SK-N-SH treated with all-trans-retinoic acid at 6 μM for 48 hours (cell line): ENCODE results near the gene CSTB.
"Not testable (repeated sequence)": the region's sequence is repeated elsewhere in the genome, so short reads cannot be mapped to it uniquely, and the experiment has no call there.

Experiments used
- ATAC-seq: fragments of 200-7000 bp; cut with Tn5 transposase; 3 replicates; pipeline ENCODE4 v1.9.1; 2020; ENCODE audit warnings: mild to moderate bottlenecking, moderate library complexity
- ARNTL ChIP-seq: fragments of 450-650 bp; formaldehyde crosslinking; IDR thresholded peaks from 2 replicates; pipeline ENCODE4 v1.5.0; 2020; ENCODE audit warnings: low read depth, mild to moderate bottlenecking, moderate library complexity, borderline replicate concordance
- CREB5 ChIP-seq: fragments of 250-450 bp; sonication (Bioruptor Pico); IDR thresholded peaks from 2 replicates; pipeline ENCODE4 v1.5.1; 2020; ENCODE audit warnings: low read depth, mild to moderate bottlenecking, moderate library complexity
- CSDC2 ChIP-seq: fragments of 250-450 bp; sonication (Bioruptor Pico); IDR thresholded peaks from 2 replicates; pipeline ENCODE4 v1.5.0; 2020; ENCODE audit warnings: mild to moderate bottlenecking, moderate library complexity
- CSRNP3 ChIP-seq: fragments of 250-450 bp; sonication (Bioruptor Pico); IDR thresholded peaks from 2 replicates; pipeline ENCODE4 v1.5.1; 2021; ENCODE audit warnings: mild to moderate bottlenecking, moderate library complexity
- ESRRG ChIP-seq: fragments of 250-450 bp; sonication (Bioruptor Pico); IDR thresholded peaks from 2 replicates; pipeline ENCODE4 v1.6.1; 2021; ENCODE audit warnings: mild to moderate bottlenecking
- GLIS3 ChIP-seq: fragments of 250-450 bp; sonication (Bioruptor Pico); IDR thresholded peaks from 2 replicates; pipeline ENCODE4 v1.5.0; 2020; ENCODE audit warnings: mild to moderate bottlenecking, moderate library complexity
- ISL1 ChIP-seq: fragments of 250-450 bp; sonication (Bioruptor Pico); IDR thresholded peaks from 2 replicates; pipeline ENCODE4 v2.1.2; 2022; ENCODE audit warnings: mild to moderate bottlenecking, moderate library complexity
- OSR1 ChIP-seq: fragments of 250-450 bp; sonication (Bioruptor Pico); IDR thresholded peaks from 2 replicates; pipeline ENCODE4 v1.8.0; 2022; ENCODE audit warnings: moderate library complexity, mild to moderate bottlenecking, inconsistent platforms
- RARB ChIP-seq: fragments of 250-450 bp; sonication (Bioruptor Pico); IDR thresholded peaks from 2 replicates; pipeline ENCODE4 v1.8.0; 2021; ENCODE audit warnings: mild to moderate bottlenecking, moderate library complexity
- SNAI2 ChIP-seq: fragments of 250-450 bp; sonication (Bioruptor Pico); IDR thresholded peaks from 2 replicates; pipeline ENCODE4 v1.5.0; 2020; ENCODE audit warnings: mild to moderate bottlenecking, moderate library complexity
- TCF4 ChIP-seq: fragments of 250-450 bp; sonication (Bioruptor Pico); IDR thresholded peaks from 2 replicates; pipeline ENCODE4 v1.8.0; 2021; ENCODE audit warnings: mild to moderate bottlenecking, moderate library complexity, borderline replicate concordance
- TSHZ2 ChIP-seq: fragments of 250-450 bp; sonication (Bioruptor Pico); IDR thresholded peaks from 2 replicates; pipeline ENCODE4 v1.5.0; 2020; ENCODE audit warnings: mild to moderate bottlenecking, moderate library complexity
- ZFP3 ChIP-seq: fragments of 250-450 bp; sonication (Bioruptor Pico); IDR thresholded peaks from 2 replicates; pipeline ENCODE4 v1.5.0; 2020; ENCODE audit warnings: mild to moderate bottlenecking, moderate library complexity
- ZNF565 ChIP-seq: fragments of 450-650 bp; formaldehyde crosslinking; conservative IDR thresholded peaks from 2 replicates; pipeline ENCODE4 v1.5.0; 2020; ENCODE audit warnings: low read depth, mild to moderate bottlenecking, moderate library complexity
- ZNF70 ChIP-seq: fragments of 450-650 bp; formaldehyde crosslinking; IDR thresholded peaks from 2 replicates; pipeline ENCODE4 v1.5.0; 2020; ENCODE audit warnings: mild to moderate bottlenecking, moderate library complexity
- ZNF8 ChIP-seq: fragments of 450-650 bp; formaldehyde crosslinking; IDR thresholded peaks from 2 replicates; pipeline ENCODE4 v1.5.0; 2020; ENCODE audit warnings: mild to moderate bottlenecking, moderate library complexity
- TF ChIP-seq, protein P1 (sequence below): fragments of 250-450 bp; sonication (Bioruptor Pico); IDR thresholded peaks from 2 replicates; pipeline ENCODE4 v1.8.0; 2021; ENCODE audit warnings: low read depth, mild to moderate bottlenecking, moderate library complexity, borderline replicate concordance

Gene CSTB

DNA sequence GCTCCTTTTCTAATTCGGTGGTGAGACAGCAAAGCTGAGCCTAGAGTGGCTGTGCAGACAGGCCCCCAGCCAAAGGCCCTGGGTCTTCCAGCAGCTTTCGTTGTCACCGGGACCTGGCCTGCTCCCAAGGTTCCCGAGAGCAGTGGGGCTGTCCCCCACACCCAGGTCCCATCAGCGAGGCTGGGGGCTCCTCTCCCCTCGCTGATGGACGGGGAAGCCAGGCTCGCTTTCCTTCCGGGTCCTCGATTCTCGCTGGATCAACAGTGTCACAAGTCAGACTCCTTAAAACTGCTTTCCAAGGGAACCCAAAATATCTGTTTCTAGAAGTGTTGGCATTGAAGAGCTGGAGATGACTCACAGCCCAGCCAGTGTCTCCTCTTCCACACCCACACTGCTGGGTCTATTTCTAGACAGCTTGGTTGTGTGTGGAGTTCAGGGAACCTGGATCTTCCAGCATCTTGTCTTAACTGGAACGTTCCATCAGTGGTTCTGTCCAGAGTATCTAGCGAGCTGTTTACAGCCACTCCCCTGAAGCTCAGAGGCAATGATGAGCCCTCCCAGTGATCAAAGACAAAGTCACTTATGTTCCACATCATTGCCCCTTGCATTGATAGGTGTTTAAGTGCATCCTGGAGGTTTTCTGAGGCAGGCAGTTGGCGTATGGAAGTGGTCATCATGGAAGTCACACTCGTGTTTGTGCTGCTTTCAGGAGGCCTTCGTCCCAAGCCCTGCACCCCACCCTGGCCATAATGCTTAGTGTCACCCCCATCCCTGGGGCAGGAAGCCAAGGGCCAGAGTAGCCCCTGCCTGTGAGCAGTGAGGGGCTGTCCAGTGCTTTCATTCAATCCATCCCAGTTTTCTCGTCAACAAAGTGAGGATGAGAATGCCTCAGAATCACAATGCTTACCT is 48.5 kb upstream of the CSTB start:
- TF ChIP-seq ZNF8 (CRISPR knock-in tag), result no peak
- TF ChIP-seq CSDC2, result no peak
- ATAC-seq, result peak; percentile 71

DNA sequence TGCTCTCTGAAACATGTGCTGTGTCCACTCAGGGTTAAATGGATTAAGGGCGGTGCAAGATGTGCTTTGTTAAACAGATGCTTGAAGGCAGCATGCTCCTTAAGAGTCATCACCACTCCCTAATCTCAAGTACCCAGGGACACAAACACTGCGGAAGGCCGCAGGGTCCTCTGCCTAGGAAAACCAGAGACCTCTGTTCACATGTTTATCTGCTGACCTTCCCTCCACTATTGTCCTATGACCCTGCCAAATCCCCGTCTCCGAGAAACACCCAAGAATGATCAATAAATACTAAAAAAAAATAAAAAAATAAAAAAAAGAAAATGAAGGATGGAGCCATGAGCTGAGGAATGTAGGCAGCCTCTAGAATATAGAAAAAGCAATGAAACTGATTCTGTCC is 46.6 kb upstream of the CSTB start:
- not testable (repeated sequence) for ATAC-seq

- not testable (repeated sequence) for ATAC-seq
These were observed 46.1 kb upstream of the CSTB start for GRCh38 chr21:43822166-43822565.

- no peak for ATAC-seq
- no peak for TF ChIP-seq ZNF565 (CRISPR knock-in tag)
- TF ChIP-seq, protein P1, sequence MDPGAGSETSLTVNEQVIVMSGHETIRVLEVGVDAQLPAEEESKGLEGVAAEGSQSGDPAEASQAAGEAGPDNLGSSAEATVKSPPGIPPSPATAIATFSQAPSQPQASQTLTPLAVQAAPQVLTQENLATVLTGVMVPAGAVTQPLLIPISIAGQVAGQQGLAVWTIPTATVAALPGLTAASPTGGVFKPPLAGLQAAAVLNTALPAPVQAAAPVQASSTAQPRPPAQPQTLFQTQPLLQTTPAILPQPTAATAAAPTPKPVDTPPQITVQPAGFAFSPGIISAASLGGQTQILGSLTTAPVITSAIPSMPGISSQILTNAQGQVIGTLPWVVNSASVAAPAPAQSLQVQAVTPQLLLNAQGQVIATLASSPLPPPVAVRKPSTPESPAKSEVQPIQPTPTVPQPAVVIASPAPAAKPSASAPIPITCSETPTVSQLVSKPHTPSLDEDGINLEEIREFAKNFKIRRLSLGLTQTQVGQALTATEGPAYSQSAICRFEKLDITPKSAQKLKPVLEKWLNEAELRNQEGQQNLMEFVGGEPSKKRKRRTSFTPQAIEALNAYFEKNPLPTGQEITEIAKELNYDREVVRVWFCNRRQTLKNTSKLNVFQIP, result no peak
- TF ChIP-seq OSR1, result no peak
- no peak for TF ChIP-seq ARNTL
These were observed 44.4 kb upstream of the CSTB start for GRCh38 chr21:43820466-43820865.

DNA sequence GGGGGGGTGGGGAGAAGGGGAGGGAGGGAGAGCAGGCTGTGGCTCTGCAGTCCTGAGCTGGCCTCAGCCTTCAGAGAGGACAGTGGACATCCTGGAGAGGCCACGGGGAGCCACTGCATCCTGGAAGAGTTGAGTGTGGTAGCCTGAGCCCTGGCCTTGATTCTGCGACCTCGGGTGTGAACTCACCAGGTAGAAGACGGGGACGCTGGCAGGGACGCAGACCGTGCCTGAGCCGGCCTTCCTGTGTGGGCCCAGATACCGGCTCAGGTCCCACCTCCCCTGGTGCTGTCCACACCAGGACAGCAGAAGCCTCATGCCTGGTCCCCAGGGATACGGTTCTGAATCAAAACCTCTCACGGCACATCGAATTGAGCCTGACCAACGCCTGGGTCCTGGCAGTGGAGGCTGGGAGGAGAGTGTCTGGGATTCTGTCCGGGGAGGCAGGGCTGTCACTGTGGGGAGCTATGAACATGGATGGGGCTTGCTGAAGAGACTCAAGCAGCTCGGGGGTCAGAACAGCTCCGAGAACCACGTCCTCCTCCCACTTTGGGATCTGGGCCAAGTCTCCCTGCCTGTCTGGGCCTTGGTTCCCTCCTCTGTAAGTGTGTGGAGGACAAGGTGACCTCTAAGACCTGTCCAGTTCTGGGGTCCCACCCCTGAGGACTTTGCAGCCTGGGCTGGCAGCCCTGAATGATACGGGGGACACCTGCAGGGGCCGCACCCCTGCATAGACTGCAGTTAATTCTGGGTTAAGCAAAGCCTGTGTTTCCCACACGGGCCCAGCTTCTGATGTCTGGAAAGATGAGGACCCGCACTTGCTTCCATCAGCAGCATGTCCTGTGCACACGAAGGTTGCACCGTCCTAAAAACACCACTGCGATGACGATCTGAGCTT is 43.6 kb upstream of the CSTB start:
- ATAC-seq, result no peak
- TF ChIP-seq CSRNP3 (CRISPR knock-in tag), result no peak
- TF ChIP-seq ZFP3 (CRISPR knock-in tag), result no peak
- TF ChIP-seq, all 23 proteins: peak for 0

GRCh38 chr21:43818685-43819084 is 42.6 kb upstream of the CSTB start:
- TF ChIP-seq ZNF565 (CRISPR knock-in tag), result no peak
- TF ChIP-seq CSDC2, result no peak
- ATAC-seq, result no peak

DNA sequence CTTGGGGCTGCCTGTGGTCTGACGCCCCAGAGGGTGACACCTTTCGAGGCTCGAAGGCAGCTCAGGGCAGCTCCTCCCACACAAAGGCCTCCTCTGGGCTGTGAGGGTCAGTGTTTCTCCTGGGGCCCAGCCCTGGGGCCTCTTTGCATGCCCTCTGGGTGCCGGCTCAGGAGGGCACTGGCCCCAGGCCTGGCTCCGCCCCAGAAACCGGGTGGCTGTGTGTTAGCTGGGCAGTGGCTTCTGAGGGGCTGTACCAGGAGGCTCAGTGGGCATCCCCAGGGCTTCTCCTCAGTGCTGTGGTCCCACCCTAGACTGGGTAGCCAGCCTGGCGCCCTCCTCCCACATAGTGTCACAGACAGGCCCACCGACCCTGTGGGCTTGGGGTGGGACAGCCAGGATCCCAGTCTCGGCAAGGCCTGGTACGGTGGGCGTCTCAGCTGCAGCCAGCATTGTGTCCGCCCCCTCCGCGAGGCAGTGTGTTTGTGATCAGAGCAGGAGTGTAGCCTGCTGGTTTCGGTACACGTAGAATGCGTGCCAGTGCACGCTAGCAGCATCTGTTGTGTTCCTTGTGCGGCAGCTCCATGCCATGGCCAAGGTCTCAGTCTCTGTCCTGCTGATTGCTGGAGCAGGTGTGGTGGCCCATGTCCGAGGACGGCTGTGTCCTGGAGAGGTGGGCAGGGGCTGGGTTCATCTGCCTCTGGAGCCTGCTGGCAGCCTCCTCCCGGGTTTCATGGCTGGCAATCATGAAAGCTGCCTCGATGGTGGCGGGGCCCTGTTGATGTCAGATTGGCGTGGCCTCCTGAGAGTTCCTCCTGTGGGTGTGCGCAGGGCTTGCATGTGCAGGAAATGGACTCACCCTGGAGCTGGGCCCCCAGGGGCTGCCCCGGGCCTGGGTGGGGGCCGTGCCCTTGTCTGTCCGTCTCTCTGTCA is 41.3 kb upstream of the CSTB start:
- ATAC-seq, result no peak
- TF ChIP-seq TSHZ2 (CRISPR knock-in tag) (no peak), TCF4 (no peak), GLIS3 (CRISPR knock-in tag) (no peak), ESRRG (CRISPR knock-in tag) (no peak), ZNF70 (CRISPR knock-in tag) (no peak), ZFP3 (CRISPR knock-in tag) (no peak), SNAI2 (CRISPR knock-in tag) (no peak), ISL1 (no peak), RARB (no peak), CSRNP3 (CRISPR knock-in tag) (no peak), CREB5 (CRISPR knock-in tag) (no peak)
- TF ChIP-seq, protein P1, result no peak
